A549 (cell line): ENCODE results near the gene CHD6.

Experiments used
- CEBPB ChIP-seq, 2 experiments: fragments of >200 bp in 1 of 2; sonication (Bioruptor Twin) in 1 of 2; formaldehyde crosslinking in 1 of 2; IDR thresholded peaks; 2 replicates each; pipeline ENCODE4 v1.6.1; 2012 to 2016
- EP300 ChIP-seq, 2 experiments: fragments of >200 bp; sonication (Bioruptor Twin); formaldehyde crosslinking; IDR thresholded peaks; 2 replicates in 1 of 2; 3 replicates in 1 of 2; pipeline ENCODE4 v1.6.1; 2016 to 2017
- HDAC2 ChIP-seq: fragments of 200-600 bp; sonication (generic); IDR thresholded peaks from 2 replicates; pipeline ENCODE4 v1.6.1; 2016
- POLR2A ChIP-seq: IDR thresholded peaks from 2 replicates; pipeline ENCODE4 v1.6.1; 2012; ENCODE audit warnings: mild to moderate bottlenecking, low read length
- POLR2AphosphoS2 ChIP-seq: conservative IDR thresholded peaks from 2 replicates; pipeline ENCODE4 v1.6.1; 2012; ENCODE audit warnings: low read length, improper control_type of control experiment, inconsistent platforms
- RCOR1 ChIP-seq: fragments of 150-350 bp; IDR thresholded peaks from 2 replicates; pipeline ENCODE4 v1.6.1; 2014; ENCODE audit warnings: antibody characterized with exemption, low read length, low read depth
- SMC3 ChIP-seq: fragments of >200 bp; sonication (Bioruptor Twin); formaldehyde crosslinking; IDR thresholded peaks from 3 replicates; pipeline ENCODE4 v1.6.1; 2018; ENCODE audit warnings: inconsistent platforms
- TF ChIP-seq, protein P1 (sequence below): IDR thresholded peaks from 2 replicates; pipeline ENCODE4 v1.6.1; 2012
- TF ChIP-seq, protein P2 (sequence below): fragments of >200 bp; sonication (Bioruptor Twin); formaldehyde crosslinking; IDR thresholded peaks from 3 replicates; pipeline ENCODE4 v1.5.1; 2016
- TF ChIP-seq, protein P3 (sequence below): fragments of 450-650 bp; IDR thresholded peaks from 2 replicates; pipeline ENCODE4 v1.6.1; 2014; ENCODE audit warnings: antibody characterized with exemption
- TF ChIP-seq, protein P4 (sequence below): fragments of 150-350 bp; IDR thresholded peaks from 2 replicates; pipeline ENCODE4 v1.6.1; 2014; ENCODE audit warnings: low read depth, mild to moderate bottlenecking, low read length
- TF ChIP-seq, protein P5 (sequence below): fragments of 200-600 bp; sonication (generic); IDR thresholded peaks from 2 replicates; pipeline ENCODE4 v1.6.1; 2016; ENCODE audit warnings: antibody characterized with exemption, mild to moderate bottlenecking, moderate library complexity

DNA sequence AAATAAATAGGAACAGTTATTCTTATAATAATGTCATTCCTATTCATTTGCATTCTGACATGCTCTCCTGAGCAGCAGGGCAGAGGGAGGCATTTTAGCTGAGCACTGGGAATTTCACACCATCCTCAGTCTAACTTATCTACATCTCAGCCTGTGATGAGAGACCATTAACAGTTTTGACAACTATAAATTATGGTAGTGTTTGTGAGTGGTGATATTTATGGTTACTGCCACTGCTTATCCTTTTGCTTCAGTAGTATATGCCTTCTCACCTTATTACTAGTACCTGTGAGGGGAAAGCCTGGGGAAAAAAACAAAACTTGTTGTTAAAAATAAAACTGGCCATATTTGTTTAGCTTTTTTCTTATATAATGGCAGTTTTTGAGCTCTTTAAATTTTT lies 17.0 kb upstream of the CHD6 start:
- TF ChIP-seq, protein P1, sequence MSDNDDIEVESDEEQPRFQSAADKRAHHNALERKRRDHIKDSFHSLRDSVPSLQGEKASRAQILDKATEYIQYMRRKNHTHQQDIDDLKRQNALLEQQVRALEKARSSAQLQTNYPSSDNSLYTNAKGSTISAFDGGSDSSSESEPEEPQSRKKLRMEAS, result no peak
- TF ChIP-seq POLR2A, result no peak
- TF ChIP-seq, protein P2, sequence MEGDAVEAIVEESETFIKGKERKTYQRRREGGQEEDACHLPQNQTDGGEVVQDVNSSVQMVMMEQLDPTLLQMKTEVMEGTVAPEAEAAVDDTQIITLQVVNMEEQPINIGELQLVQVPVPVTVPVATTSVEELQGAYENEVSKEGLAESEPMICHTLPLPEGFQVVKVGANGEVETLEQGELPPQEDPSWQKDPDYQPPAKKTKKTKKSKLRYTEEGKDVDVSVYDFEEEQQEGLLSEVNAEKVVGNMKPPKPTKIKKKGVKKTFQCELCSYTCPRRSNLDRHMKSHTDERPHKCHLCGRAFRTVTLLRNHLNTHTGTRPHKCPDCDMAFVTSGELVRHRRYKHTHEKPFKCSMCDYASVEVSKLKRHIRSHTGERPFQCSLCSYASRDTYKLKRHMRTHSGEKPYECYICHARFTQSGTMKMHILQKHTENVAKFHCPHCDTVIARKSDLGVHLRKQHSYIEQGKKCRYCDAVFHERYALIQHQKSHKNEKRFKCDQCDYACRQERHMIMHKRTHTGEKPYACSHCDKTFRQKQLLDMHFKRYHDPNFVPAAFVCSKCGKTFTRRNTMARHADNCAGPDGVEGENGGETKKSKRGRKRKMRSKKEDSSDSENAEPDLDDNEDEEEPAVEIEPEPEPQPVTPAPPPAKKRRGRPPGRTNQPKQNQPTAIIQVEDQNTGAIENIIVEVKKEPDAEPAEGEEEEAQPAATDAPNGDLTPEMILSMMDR, result no peak
- no peak for TF ChIP-seq SMC3
- TF ChIP-seq, protein P3, sequence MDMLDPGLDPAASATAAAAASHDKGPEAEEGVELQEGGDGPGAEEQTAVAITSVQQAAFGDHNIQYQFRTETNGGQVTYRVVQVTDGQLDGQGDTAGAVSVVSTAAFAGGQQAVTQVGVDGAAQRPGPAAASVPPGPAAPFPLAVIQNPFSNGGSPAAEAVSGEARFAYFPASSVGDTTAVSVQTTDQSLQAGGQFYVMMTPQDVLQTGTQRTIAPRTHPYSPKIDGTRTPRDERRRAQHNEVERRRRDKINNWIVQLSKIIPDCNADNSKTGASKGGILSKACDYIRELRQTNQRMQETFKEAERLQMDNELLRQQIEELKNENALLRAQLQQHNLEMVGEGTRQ, result no peak
- no peak for TF ChIP-seq EP300 (IDR thresholded peaks at IDR 0.05)
- TF ChIP-seq, protein P4, sequence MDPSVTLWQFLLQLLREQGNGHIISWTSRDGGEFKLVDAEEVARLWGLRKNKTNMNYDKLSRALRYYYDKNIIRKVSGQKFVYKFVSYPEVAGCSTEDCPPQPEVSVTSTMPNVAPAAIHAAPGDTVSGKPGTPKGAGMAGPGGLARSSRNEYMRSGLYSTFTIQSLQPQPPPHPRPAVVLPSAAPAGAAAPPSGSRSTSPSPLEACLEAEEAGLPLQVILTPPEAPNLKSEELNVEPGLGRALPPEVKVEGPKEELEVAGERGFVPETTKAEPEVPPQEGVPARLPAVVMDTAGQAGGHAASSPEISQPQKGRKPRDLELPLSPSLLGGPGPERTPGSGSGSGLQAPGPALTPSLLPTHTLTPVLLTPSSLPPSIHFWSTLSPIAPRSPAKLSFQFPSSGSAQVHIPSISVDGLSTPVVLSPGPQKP, result no peak
- TF ChIP-seq, protein P5, sequence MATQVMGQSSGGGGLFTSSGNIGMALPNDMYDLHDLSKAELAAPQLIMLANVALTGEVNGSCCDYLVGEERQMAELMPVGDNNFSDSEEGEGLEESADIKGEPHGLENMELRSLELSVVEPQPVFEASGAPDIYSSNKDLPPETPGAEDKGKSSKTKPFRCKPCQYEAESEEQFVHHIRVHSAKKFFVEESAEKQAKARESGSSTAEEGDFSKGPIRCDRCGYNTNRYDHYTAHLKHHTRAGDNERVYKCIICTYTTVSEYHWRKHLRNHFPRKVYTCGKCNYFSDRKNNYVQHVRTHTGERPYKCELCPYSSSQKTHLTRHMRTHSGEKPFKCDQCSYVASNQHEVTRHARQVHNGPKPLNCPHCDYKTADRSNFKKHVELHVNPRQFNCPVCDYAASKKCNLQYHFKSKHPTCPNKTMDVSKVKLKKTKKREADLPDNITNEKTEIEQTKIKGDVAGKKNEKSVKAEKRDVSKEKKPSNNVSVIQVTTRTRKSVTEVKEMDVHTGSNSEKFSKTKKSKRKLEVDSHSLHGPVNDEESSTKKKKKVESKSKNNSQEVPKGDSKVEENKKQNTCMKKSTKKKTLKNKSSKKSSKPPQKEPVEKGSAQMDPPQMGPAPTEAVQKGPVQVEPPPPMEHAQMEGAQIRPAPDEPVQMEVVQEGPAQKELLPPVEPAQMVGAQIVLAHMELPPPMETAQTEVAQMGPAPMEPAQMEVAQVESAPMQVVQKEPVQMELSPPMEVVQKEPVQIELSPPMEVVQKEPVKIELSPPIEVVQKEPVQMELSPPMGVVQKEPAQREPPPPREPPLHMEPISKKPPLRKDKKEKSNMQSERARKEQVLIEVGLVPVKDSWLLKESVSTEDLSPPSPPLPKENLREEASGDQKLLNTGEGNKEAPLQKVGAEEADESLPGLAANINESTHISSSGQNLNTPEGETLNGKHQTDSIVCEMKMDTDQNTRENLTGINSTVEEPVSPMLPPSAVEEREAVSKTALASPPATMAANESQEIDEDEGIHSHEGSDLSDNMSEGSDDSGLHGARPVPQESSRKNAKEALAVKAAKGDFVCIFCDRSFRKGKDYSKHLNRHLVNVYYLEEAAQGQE, result no peak
- no peak for TF ChIP-seq POLR2AphosphoS2
- no peak for TF ChIP-seq RCOR1
- TF ChIP-seq HDAC2, result no peak
- TF ChIP-seq CEBPB (IDR thresholded peaks at IDR 0.05), result no peak
